HUES48 (cell line): ENCODE measurements around the gene NXPE4.
"Not testable (repeated sequence)": the region's sequence is repeated elsewhere in the genome, so short reads cannot be mapped to it uniquely, and the experiment has no call there.

ENCODE experiments used
- H3K27ac ChIP-seq: one replicate; pipeline ENCODE4 v1.7.0; 2013; ENCODE audit warnings: low read depth, low read length, inconsistent platforms
- H3K27me3 ChIP-seq: 2 replicates; pipeline ENCODE4 v1.6.1; 2013; ENCODE audit warnings: mild to moderate bottlenecking, low read length; ENCODE audit not compliant: control insufficient read depth, insufficient read depth
- H3K36me3 ChIP-seq: 2 replicates; pipeline ENCODE4 v1.6.1; 2013; ENCODE audit warnings: low read length; ENCODE audit not compliant: control insufficient read depth, insufficient read depth
- H3K4me1 ChIP-seq: 2 replicates; pipeline ENCODE4 v1.6.1; 2013; ENCODE audit warnings: mild to moderate bottlenecking, low read length; ENCODE audit not compliant: control insufficient read depth, insufficient read depth
- H3K4me3 ChIP-seq: 2 replicates; pipeline ENCODE4 v1.5.1; 2013; ENCODE audit warnings: mild to moderate bottlenecking, low read depth, low read length
- H3K9ac ChIP-seq: 2 replicates; pipeline ENCODE4 v1.6.1; 2013; ENCODE audit warnings: mild to moderate bottlenecking, low read depth, low read length, moderate library complexity
- H3K9me3 ChIP-seq: 2 replicates; pipeline ENCODE4 v1.6.1; 2013; ENCODE audit warnings: low read length; ENCODE audit not compliant: control insufficient read depth, insufficient read depth

The NXPE4 gene

DNA sequence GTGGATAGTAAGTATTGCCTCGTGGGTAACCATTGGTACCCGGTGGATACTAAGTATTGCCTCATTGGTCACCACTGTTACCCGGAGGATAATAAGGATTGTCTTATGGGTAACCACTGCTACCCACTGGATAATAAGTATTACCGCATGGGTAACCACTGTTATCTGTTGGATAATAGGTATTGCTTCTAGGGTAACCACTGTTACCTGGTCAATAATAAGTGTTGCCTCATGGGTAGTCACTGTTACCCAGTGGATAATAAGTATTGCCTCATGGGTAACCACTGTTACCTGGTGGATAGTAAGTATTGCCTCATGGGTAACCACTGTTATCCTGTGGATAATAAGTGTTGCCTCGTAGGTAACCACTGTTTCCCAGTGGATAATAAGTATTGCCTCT lies 22.6 kb upstream of the NXPE4 start:
- H3K36me3 ChIP-seq: no peaks in the 10 kb centered on the region
- H3K4me1 ChIP-seq: no peaks in the 10 kb centered on the region
- H3K9ac ChIP-seq: no peak overlapping the region
- H3K4me3 ChIP-seq: no peak overlapping the region; the same call in 1 of the 2 replicates
- no peaks in the 10 kb centered on the region for H3K27me3 ChIP-seq
- peaks cover 99% of the 10 kb centered on the region for H3K9me3 ChIP-seq
- H3K27ac ChIP-seq: no peak overlapping the region

DNA sequence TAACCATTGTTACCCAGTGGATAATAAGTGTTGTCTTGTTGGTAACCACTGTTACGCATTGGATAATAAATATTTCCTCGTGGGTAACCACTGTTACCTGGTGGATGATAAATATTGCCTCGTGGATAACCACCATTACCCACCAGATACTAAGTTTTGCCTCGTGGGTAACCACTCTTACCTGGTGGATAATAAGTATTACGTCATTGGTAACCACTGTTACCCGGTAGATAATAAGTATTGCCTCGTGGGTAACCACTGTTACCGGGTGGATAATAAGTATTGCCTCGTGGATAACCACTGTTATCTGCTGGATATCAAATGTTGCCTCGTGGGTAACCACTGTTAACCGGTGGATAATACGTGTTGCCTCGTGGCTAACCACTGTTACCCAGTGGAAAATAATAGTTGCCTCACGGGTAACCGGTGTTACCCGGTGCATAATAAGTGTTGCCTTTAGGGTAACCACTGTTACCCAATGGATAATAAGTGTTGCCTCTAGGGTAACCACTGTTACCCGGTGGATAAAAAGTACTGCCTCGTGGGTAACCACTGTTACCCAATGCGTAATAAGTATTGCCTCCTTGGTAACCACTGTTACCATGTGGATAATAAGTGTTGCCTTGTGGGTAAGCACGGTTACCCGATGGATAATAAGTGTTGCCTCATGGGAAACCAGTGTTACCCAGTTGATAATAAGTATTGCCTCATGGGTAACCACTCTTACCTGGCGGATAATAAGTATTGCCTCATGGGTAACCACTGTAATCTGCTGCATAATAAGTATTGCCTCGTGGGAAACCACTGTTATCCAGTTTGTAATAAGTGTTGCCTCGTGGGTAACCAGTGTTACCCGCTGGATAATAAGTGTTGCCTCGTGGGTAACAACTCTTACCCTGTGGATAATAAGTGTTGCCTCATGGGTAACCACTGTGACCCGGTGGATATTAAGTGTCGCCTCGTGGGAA lies 21.9 kb upstream of the NXPE4 start:
- Histone ChIP-seq H3K4me3 (no peak overlapping the region), H3K4me1 (no peaks in the 10 kb centered on the region), H3K9ac (no peak overlapping the region), H3K27ac (no peak overlapping the region), H3K27me3 (no peaks in the 10 kb centered on the region), H3K9me3 (peaks cover 99% of the 10 kb centered on the region), H3K36me3 (no peaks in the 10 kb centered on the region)

DNA sequence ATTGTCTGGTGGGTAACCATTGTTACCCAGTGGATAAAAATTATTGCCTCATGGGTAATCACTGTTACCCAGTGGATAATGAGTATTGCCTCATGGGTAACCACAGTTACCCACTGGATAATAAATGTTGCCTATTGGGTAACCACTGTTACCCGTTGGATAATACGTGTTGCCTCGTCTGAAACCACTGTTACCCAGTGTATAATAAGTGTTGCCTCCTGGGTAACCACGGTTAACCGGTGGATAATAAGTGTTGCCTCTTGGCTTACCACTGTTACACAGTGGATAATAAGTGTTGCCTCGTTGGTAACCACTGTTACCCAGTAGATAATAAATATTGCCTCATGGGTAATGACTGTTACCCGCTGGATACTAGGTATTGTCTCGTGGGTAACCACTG lies 20.9 kb upstream of the NXPE4 start:
- no peaks in the 10 kb centered on the region for H3K27me3 ChIP-seq
- H3K9ac ChIP-seq: no peak overlapping the region
- H3K4me1 ChIP-seq: no peaks in the 10 kb centered on the region
- no peaks in the 10 kb centered on the region for H3K36me3 ChIP-seq
- peaks cover 99% of the 10 kb centered on the region for H3K9me3 ChIP-seq
- H3K4me3 ChIP-seq: no peak overlapping the region
- H3K27ac ChIP-seq: no peak overlapping the region

DNA sequence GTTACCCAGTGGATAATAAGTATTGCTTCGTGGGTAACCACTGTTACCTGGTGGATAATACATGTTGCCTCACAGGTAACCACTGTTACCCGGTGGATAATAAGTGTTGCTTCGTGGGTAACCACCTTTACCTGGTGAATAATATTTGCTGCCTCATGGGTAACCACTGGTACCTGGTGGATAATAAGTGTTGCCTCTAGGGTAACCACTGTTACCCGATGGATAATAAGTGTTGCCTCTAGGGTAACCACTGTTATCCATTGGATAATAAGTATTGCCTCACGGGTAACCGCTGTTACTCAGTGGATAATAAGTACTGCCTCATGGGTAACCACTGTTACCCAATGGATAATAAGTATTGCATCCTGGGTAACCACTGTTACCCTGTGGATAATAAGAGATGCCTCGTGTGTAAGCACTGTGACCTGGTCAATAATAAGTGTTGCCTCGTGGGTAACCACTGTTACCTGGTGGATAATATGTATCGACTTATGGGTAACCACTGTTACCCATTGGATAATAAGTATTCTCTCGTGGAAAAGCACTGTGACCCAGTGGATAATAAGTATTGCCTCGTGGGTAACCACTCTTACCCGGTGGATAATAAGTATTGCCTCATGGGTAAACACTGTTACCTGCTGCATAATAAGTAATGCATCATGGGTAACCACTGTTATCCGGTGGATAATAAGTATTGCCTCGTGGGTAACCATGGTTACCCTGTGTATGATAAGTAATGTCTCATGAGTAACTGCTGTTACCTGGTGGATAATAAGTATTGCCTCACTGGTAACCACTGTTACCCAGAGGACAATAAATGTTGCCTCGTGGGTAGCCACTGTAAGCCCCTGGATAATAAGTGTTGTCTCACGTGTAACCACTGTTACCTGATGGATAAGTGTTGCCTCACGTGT lies 20.1 kb upstream of the NXPE4 start:
- Histone ChIP-seq H3K9me3 (peaks cover 98% of the 10 kb centered on the region), H3K27ac (no peak overlapping the region), H3K9ac (no peak overlapping the region), H3K4me1 (no peaks in the 10 kb centered on the region), H3K27me3 (no peaks in the 10 kb centered on the region), H3K4me3 (no peak overlapping the region), H3K36me3 (no peaks in the 10 kb centered on the region)

DNA sequence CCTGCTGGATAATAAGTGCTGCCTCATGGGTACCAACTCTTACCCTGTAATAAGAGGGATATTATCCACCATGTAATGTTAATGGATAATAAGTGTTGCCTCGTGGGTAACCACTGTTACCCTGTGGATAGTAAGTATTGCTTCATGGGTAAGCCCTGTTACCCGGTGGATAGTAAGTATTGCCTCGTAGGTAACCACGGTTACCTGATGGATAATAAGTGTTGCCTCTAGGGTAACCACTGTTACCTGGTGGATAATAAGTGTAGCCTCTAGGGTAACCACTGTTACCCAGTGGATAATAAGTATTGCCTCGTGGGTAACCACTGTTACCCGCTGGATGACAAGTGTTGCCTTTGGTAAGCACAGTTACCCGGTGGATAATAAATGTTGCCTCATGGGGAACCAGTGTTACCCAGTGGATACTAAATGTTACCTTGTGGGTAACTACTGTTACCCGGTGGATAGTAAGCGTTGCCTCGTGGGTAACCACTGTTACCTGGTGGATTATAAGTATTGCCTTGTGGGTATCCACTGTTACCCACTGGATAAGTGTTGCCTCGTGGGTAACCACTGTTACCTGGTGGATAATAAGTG lies 18.6 kb upstream of the NXPE4 start:
- H3K9me3 ChIP-seq: peaks cover 98% of the 10 kb centered on the region

DNA sequence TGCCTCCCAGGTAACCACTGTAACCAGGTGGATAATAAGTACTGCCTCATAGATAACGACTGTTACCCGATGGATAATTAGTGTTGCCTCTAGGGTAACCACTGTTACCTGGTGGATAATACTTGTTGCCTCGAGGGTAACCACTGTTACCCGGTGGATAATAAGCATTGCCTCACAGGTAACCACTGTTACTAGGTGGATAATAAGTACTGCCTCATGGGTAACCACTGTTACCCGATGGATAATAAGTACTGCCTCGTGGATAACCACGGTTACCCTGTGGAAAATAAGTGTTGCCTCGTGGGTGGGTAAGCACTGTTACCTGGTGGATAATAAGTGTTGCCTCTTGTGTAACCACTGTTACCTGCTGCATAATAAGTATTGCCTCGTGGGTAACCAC lies 17.5 kb upstream of the NXPE4 start:
- not testable (repeated sequence) for H3K4me3 ChIP-seq, H3K27me3 ChIP-seq, H3K4me1 ChIP-seq, H3K9ac ChIP-seq, H3K27ac ChIP-seq, H3K36me3 ChIP-seq
- H3K9me3 ChIP-seq: peaks cover 96% of the 10 kb centered on the region

More for the DNA sequence above, 18.6 kb upstream of the NXPE4 start:
- no peak overlapping the region for H3K27ac ChIP-seq
- no peaks in the 10 kb centered on the region for H3K36me3 ChIP-seq
- H3K27me3 ChIP-seq: no peaks in the 10 kb centered on the region
- no peaks in the 10 kb centered on the region for H3K4me1 ChIP-seq
- no peak overlapping the region; the same call in 1 of the 2 replicates for H3K4me3 ChIP-seq
- no peak overlapping the region for H3K9ac ChIP-seq

DNA sequence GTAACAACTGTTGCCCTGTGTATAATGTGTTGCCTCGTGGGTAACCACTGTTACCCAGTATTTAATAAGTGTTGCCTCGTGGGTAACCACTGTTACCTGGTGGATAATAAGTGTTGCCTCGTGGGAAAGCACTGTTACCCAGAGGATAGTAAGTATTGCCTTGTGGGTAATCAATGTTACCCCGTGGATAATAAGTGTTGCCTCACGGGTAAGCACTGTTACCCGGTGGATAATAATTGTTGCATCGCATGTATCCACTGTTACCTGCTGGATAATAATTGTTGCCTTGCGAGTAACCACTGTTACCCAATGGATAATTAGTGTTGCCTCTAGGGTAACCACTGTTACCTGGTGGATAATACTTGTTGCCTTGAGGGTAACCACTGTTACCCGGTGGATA lies 17.1 kb upstream of the NXPE4 start:
- peaks cover 95% of the 10 kb centered on the region for H3K9me3 ChIP-seq
- H3K27me3 ChIP-seq: no peaks in the 10 kb centered on the region
- no peaks in the 10 kb centered on the region for H3K36me3 ChIP-seq
- H3K27ac ChIP-seq: no peak overlapping the region
- no peak overlapping the region for H3K9ac ChIP-seq
- no peaks in the 10 kb centered on the region for H3K4me1 ChIP-seq
- H3K4me3 ChIP-seq: no peak overlapping the region

DNA sequence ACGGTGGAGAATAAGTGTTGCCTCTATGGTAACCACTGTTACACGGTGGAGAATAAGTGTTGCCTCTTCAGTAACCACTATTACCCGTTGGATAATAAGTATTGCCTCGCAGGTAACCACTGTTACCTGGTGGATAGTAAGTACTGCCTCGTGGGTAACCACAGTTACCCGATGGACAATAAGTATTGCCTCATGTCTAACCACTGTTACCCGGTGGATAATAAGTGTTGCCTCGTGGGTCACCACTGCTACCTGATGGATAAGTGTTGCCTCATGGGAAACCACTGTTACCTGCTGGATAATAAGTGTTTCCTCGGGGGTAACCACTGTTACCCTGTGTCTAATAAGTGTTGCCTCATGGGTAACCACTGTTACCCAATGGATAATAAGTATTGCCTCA lies 16.6 kb upstream of the NXPE4 start:
- not testable (repeated sequence) for H3K4me1 ChIP-seq, H3K27me3 ChIP-seq, H3K4me3 ChIP-seq, H3K9ac ChIP-seq, H3K27ac ChIP-seq, H3K36me3 ChIP-seq
- peaks cover 94% of the 10 kb centered on the region for H3K9me3 ChIP-seq

DNA sequence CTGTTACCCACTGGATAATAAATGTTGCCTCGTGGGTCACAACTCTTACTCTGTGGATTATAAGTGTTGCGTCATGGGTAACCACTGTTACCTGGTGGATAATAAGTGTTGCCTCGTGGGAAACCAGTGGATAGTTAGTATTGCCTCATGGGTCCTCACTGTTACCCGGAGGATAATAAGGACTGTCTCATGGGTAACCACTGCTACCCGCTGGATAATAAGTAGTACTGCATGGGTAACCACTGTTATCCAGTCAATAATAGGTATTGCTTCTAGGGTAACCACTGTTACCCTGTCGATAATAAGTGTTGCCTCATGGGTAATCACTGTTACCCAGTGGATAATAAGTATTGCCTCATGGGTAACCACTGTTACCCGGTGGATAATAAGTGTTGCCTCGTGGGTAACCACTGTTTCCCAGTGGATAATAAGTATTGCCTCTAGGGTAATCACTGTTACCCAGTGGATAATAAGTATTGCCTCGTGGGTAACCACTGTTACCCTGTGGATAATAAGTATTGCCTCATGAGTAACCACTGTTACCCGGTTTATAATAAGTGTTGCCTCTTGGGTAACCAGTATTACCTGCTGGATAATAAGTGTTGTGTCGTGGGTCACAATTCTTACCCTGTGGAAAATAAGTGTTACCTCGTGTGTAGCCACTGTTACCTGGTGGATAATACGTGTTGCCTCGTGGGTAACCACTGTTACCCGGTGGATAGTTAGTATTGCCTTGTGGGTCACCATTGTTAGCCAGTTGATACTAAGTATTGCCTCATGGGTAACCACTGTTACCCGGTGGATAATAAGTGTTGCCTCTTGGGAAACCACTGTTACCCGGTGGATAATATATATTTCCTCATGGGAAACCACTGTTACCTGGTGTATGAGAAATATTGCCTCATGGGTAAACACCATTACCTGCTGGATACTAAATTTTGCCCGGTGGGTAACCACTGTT lies 15.7 kb upstream of the NXPE4 start:
- no peak overlapping the region for H3K27ac ChIP-seq
- H3K27me3 ChIP-seq: no peaks in the 10 kb centered on the region
- H3K4me3 ChIP-seq: no peak overlapping the region; the same call in 1 of the 2 replicates
- H3K36me3 ChIP-seq: no peaks in the 10 kb centered on the region
- no peak overlapping the region for H3K9ac ChIP-seq
- peaks cover 94% of the 10 kb centered on the region for H3K9me3 ChIP-seq
- H3K4me1 ChIP-seq: no peaks in the 10 kb centered on the region

DNA sequence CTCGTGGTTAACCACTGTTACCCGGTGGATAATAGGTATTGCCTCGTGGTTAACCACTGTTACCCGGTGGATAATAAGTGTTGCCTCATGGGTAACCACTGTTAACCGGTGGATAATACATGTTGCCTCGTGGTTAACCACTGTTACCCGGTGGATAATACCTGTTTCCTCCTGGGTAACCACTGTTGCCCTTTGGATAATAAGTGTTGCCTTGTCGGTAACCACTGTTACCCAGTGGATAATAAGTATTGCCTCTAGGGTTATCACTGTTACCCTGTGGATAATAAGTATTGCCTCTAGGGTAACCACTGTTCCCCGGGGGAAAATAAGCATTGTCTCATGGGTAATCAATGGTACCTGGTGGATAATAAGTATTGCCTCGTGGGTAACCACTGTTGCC lies 15.0 kb upstream of the NXPE4 start:
- H3K9ac ChIP-seq: no peak overlapping the region
- H3K4me3 ChIP-seq: no peak overlapping the region
- H3K4me1 ChIP-seq: no peaks in the 10 kb centered on the region

More for the DNA sequence above, 15.0 kb upstream of the NXPE4 start:
- no peaks in the 10 kb centered on the region for H3K36me3 ChIP-seq
- H3K27ac ChIP-seq: no peak overlapping the region
- H3K9me3 ChIP-seq: peaks cover 94% of the 10 kb centered on the region
- H3K27me3 ChIP-seq: no peaks in the 10 kb centered on the region
